Stimulated activated CD4-positive, alpha-beta T cell treated with anti-CD3 and anti-CD28 coated beads, TNF-alpha, amount 100 ng/mL, for 4 hours (primary cell): ENCODE measurements around the gene ZDHHC16.
A peak's percentile ranks its signal among the peaks of the same experiment; 100 is the strongest.
"Not testable (repeated sequence)": the region's sequence is repeated elsewhere in the genome, so short reads cannot be mapped to it uniquely, and the experiment has no call there.

ENCODE experiments used
- DNase-seq, 3 experiments: peaks; one replicate each; pipeline ENCODE4 v3.0.0-alpha.2; 2020; ENCODE audit warnings: low read depth in 3 of 3

ZDHHC16 gene

DNA sequence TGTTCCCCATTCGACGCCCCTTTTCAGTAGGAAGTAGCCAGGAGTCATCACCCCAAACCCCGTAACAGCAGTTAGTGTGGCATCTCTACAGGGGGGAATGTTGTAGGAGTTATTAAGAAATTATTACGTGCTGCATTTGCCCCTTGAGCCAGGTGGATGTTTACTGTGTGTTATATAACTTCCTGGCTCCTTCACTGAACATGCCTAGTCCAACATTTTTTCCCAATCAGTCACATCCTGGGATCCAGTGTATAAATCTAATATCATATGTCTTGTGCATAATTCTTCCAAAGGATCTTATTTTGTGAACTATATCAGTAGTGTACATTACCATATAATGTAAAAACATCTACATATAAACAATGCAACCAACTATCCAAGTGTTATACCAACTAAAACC, 33.4 kb downstream of the ZDHHC16 start:
- DNase-seq: not testable (repeated sequence)

DNA sequence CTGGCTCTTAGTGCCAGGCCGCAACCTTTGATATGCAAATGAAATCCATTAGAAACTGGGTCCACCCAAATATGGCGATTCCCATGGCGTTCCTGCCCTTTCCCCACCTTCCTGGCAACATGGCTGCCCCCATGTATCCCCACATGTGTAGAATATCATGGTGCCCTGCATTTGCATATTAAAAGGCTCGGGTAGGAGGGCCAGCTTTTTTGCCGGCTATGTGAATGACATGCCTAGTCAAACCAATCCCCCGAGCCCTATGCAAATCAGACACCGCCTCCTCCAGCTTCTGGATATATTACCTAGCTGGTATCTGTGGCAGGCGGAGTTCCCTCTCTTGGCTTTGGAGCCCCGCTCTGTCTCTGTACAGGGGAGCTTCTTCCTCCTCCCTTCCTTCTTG, 34.0 kb downstream of the ZDHHC16 start:
- no peak for DNase-seq

DNA sequence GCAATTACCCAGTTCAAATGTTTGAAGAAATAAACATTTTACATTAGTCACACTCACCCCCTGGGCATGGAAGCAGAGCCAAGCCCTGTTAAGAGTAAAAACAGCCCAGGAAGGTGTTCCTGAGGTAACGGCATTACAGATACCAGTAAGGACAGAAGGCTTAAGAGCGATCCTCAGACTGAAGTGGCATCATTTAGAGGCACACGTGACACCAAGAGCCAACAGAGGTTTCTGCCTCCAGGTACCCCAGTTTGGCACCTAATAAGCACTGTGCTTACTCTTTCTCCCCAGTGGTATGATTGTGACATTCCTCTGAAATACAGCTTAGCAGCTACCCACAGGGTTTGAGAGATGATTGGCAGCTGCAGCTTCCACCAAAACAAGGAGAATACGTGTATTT, 35.1 kb downstream of the ZDHHC16 start:
- DNase-seq: no peak

DNA sequence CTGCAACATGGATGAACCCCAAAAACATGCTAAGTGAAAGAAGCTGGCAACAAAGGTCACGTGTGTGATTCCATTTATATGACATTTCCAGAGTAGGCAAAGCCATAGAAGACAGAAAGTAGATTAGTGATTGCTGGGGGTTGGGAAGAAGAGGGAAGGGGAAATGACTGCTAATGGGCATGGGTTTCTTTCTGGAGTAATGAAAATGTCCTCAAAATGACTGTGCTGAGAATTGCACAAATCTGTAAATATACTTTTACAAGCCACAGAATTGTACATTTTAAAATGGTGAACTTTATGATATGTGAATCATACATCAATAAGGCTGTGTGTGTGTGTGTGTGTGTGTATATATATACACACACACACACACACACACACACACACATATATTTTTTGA, 36.4 kb downstream of the ZDHHC16 start:
- no peak for DNase-seq

DNA sequence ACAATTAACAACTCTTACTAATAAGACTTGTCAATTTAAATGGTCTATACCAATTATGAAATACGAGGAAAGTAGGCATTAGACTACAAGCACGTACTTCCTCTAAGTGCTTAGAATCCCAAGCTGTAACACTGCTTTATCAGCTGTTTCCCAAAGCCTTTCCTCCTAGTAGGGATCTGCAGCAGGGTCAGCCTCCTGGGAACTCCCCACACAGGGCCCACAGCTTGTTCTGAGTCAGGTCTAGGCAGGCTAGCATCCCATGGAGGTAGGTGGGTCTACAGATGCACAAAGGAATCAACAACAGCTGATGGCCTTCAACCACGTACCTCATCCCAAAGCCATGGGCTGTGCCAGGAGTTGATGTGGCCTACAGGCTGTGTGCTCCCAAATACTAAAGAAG, 37.5 kb downstream of the ZDHHC16 start:
- DNase-seq: no peak

DNA sequence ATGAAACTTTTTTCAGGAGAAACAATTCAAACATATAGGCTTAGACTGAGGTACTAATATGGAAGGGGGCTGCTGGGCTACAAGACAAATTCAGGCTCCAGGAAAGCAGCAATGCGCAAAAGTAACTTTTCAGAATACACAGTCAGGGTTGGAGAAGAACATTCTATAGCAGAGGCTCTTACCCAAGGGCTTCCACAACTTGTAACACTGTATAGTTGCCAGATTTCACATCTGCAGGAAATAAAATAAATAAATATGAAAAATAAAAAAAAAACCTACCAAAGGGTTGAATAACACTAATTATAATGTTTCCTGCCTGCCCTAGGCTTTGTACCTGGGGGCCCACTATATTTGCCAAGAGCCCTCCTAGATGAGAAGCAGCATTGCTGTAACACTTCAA, 37.9 kb downstream of the ZDHHC16 start:
- DNase-seq: no peak

DNA sequence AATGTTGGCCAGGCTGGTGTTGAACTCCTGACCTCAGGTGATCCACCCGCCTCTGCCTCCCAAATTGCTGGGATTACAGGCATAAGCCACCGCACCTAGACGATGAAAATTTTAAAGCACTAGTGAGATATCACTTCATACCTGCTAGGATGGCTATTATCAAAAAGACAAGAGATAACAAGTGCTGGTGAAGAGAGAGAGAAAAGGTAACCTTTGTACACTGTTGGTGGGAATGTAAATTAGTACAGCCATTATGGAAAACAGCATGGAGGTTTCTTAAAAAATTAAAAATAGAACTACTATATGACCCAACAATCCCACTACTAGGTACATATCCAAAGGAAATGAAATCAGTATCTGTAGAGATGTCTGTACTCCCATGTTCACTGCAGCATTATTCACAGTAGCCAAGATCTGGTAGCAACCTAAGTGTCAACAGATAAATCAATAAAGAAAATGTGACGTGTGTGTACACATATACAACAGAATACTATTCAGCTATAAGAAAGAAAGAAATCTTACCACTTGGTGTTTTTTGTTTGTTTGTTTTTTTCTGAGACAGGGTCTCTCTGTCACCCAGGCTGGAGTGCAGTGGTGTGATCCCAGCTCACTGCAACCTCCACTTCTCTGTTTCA, 39.8 kb downstream of the ZDHHC16 start:
- no peak for DNase-seq

DNA sequence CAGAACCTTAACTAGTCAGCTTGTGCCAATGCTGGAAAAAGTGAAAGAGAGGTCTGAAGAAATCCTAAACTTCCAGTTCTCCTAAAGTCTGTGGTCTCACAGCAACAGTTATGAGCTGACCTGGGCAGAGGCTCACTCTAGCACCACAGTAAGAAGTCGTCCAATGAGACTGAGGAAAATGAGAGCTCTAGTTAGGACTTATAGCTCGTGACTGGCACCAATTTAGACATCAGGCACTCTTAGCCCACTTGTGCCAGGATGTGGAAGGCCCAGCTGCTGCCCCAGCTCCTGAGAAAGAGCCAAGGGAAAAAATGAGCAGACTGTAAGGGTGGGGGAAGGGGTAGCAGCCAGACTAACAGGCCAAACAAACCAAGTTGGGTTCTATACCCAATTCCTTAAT, 44.6 kb downstream of the ZDHHC16 start:
- no peak for DNase-seq

DNA sequence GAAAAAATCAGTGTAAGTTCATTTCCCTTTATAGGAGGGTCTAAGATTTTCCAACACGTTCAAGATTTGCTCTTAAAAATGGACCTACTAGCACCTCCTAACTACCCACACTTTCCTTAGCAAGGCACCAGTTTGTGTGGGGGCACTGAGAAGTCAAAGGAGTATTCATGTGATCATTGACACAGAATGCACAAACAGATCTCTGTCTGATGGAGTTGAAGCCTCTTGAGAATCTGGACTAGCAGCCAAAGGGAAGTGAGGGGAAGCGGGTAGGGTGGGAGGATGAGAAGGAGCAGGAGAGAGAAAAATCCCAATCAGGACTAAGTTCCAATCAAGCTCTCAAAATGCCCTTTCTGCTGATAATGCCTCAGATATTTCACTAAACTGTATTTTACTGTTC, 48.2 kb downstream of the ZDHHC16 start:
- no peak for DNase-seq

DNA sequence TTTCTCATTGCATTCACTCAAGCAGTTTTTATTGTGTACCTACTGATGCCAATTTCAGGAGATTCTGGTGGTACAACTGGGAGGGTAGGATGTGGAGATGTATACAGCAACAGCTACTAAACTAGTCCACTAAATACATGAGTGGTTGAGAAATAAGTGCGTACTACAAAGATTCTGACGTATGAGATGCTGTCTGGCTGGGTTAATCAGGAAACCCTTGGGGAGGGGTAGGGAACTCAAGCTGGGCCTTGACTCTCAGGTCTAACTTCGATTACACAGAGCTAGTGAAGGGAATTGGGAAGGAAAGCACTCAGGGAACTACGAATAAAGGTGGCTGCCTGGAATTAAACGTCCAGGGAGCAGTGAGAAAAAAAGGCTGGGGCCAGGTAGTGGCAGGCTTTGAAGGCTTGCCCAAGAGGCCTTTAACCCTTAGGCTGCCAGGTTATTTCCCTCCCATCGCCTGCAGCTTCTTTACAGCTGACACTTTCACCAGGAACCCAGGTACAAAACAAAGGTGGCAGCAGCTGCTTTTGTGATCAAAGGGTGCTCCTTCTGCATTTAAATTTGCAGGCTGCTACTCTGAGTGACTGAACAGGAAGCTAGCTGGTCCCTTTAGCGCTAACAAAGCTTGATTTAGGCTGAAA, 49.0 kb downstream of the ZDHHC16 start:
- no peak for DNase-seq

DNA sequence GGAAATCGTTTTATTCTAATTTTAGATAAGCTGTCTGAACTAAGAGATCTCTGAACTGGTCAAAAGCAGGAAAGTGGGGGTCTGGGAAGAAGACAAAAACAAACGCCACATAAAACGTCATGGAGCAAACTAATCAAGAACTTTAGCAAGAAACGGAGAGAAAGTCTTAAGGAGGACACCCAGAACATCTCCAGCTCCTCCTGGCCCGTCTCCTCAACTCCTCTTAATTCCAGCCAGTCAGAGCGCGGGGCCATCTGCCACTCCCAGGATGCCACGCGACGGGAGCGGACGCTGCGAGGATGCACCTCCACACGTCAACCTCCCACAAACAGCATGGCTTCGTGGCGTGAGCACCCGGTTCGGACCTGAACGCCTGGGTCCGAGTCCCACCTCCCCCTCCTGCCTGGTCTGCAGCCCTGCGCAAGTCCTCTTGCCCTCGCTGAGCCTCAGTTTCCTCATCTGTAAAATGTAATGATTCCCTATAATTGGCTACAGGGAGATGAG, 51.6 kb downstream of the ZDHHC16 start:
- DNase-seq: peak; percentile 44 to 52 (median 46)

DNA sequence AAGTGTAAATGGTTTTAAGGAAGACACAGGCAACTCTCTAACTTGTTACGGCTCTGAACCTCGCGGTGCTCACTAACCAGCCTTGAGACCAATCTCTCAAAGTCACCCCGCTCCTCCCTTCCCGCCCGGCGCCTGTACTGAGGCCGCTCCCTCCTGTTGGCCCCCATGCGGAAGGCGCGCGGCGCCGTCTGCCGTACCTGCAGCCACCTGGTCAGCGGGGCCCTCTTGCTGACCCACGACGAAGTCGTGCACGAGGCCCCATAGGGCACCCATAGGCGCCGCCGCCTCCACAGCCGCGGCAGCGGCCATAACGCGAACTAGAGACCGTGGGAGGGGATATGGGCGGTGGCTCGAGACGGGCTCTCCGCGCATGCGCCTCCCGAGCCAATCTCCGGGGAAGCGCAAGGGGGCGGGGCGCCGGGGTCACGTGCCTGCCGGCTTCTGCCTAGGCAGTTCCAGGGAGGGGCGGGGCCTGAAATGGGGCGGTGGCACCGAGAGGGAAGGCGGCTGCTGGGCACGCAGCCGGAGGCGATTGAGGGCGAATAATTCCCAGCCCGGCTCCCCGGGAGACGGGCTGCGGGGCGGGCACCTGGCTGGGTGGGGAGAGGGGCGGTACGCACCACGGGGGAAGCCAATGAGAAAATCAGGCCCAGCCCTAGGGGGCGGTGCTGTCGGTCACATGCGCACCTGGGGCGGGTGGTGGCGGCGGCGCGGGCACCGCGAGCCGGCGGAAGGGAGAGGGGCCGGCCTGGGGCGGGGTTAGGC, 52.3 kb downstream of the ZDHHC16 start, which contains the start of gene MMS19:
Gene MMS19, minus strand, starts transcription at position 347 of the 765 bp plus-strand sequence. Its CDS starts 38 bp downstream, at position 309.
- DNase-seq: peak; percentile 99 to 100 (median 100)

DNA sequence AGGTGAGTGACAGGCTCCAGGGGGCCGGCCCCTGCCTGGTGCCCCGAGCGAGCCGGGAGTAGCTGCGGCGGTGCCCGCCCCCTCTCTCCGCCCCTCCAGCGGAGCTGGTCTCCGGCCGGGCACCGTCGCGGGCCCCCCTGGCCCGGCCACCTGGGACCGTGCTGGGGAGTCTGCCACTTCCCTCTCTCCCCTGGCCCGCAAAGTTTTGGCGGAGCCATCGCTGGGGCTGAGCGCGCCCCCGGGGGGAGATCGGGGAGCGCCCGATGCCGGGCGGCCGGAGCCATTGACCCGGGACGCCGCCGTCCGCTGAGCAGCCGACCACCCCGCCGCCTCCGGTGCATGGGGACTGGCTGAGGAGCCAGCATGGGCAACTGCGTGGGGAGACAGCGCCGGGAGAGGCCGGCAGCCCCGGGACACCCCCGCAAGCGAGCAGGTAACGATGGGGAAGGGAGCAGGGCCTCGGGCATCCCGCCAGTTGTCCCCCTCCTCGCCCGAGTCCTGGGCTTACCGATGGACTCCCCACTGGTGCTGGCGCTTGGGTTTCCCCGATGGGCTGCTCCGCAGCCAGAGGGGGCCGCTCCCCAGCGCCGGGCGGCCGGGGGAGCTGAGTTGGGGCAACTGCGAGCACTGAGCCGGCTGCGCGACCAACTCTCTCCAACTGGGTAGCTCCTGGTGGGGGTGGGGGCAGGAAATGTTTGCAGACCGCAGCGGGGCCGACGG, 53.0 kb downstream of the ZDHHC16 start, which contains the start of gene UBTD1:
Gene UBTD1, plus strand, starts transcription at position 84 of the 720 bp plus-strand sequence. Its CDS starts 280 bp downstream, at position 364.
- peak in 2 of 3 experiments; percentile 14 to 38 for DNase-seq

DNA sequence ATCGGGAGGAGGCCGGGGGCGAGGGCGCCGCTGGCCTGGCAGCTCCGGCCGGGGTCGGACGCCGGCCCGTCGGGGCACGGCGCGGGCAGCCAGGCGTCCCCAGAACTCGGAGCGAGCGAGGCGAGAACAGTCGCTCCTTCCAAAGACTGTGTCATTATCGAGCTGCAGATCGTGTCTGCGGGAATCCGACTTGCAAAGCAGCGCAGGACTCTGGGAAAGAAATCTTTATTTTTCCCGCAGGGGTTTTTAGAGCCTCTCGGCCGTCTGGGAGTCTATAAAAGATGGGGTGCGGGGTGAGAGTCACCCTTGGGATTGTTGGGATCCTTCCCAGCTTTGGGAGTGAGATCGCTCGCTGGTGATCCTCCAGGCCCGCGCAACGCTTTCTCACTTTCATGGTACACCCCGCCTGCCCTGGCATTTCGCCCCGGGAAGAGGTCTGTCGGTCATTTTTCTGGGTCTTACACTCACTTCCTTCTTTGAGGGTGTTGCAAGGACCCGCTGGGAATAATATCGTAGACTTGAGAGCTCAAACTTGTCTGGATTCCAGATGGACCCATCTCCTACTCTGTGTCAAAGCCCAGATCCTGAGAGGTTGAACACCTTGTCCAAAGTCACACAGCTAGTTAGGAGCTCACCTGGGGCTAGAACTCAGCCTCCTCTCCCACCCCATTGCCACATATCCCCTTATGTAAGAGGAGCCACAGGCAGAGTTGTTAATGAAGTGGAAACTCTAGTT, 53.8 kb downstream of the ZDHHC16 start:
- DNase-seq: peak in 1 of 3 experiments; percentile 2

DNA sequence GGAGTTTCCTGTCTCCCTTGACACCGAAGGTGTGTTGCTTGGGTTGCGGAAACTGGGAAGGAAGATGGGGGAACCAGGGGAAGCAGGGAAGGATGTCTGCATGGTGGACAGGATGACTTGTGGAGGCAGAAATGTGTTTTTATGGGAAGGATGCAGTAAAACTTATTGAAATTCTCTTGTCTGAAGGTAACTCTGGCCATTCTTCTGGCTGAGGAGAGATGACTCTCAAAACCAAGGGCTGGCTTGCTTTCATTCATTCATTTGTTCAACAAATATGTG, 54.3 kb downstream of the ZDHHC16 start:
- DNase-seq: no peak

DNA sequence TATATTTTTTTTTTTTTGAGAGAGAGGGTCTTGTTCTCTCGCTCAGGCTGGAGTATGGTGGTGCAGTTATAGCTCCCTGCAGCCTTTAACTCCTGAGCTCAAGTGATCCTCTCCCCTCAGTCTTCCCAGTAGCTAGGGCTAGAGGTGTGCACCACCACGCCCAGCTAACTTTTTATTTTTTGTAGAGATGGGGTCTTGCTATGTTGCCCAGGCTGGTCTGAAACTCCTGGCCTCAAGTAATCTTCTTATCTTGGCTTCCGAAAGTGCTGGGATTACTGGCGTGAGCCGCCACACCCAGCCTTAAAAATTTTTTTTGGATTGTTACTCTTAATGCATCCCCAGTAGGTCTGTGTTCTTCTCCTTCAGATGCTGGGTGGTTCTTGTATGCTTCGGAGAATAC, 56.9 kb downstream of the ZDHHC16 start:
- DNase-seq: no peak

DNA sequence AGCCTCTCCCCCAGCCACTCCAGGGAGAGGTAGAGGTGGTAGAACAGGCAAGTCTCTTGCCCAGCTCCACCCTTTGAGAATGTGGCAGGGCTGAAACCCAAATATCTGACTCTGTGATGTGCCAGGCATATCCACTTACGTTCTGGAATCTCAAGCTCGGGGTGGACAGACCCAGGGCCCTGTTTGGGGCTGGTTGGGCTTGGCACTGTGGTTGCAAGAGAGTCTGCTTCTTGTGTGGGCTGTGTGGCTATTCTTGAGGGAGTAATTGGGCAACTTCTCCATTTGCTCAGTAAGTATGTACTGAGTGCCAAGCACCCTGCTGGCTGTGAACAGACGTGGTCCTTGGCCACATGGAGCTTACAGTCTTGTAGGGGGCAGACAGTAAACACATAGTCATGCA, 57.4 kb downstream of the ZDHHC16 start:
- DNase-seq: no peak

DNA sequence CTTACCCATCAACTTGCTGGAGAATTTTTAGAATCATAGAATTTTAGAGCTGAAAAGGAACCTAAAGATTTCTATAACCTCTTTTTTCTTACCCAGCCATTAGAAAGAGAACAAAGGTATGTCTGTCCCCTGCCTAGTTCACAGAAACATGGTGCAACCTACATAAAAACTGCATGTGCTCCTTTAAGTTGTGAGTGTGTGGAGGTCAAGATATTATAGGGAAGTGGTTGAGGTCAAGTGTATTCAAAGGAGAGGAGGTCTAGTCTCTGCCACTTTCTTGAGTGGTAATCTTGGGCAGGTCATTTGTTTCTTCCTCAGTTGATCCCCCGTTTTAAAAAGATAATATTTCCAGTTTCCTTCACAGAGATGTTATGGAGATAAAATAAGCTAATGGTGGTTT, 59.2 kb downstream of the ZDHHC16 start:
- DNase-seq: no peak

DNA sequence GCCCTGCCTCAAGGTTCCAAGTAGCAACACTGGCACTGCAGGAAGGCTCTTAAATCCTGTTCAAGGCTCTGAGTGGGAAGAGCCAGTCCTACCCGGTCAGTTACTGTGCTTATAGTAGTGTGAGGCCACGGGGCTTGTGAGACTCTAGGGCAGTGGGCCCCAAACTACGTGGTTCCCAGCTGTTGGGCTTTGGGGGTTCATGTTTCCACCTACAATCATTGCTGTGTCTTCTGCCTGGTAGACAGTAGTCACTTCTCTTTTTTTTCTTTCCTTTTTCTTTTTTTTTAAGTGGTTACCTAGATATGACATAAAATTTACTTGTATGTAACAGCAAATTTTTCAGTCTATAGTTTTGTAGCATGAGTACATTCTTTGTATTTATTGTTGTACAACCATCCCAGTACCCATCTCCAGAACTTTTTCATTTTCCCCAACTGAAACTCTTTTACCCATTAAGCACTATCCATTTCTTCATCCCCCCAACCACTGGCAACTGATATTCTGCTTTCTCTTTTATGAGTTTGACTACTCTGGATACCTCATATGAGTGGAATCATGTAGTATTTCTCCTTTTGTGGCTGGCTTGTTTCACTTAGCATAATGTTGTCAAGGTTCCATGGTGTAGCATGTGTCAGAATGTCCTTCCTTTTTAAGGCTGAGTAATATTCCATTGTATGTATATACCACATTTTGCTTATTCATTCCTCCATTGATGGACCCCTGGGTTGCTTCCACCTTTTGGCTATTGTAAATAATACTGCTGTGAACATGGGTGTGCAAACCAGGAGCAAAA, 60.4 kb downstream of the ZDHHC16 start:
- DNase-seq: no peak
